Large intestine (tissue), 3 donors: Measurements from ENCODE around the gene TACC2. TPM values are rescaled to one million over a fixed set of nuclear protein-coding genes. Genes with fewer than 3 reads are reported as not detected.
"Not testable (repeated sequence)": the region's sequence is repeated elsewhere in the genome, so short reads cannot be mapped to it uniquely, and the experiment has no call there.

Experiments
- DNase-seq, 2 donors: peaks; one replicate each; pipeline versions ENCODE4 v3.0.0 to v3.0.0-alpha.2; 2013
- H3K27ac ChIP-seq: one replicate; pipeline ENCODE4 v1.5.1; 2013; ENCODE audit warnings: low read length
- H3K27me3 ChIP-seq: 2 replicates; pipeline ENCODE4 v1.6.1; 2013; ENCODE audit warnings: low read length; ENCODE audit not compliant: control insufficient read depth, insufficient read depth
- H3K36me3 ChIP-seq: 2 replicates; pipeline ENCODE4 v1.6.1; 2013; ENCODE audit warnings: low read length; ENCODE audit not compliant: control insufficient read depth, insufficient read depth
- H3K4me1 ChIP-seq: one replicate; pipeline ENCODE4 v1.6.1; 2013; ENCODE audit warnings: low read length; ENCODE audit not compliant: control insufficient read depth, insufficient read depth
- H3K4me3 ChIP-seq: one replicate; pipeline ENCODE4 v1.5.1; 2013; ENCODE audit warnings: low read length
- H3K9me3 ChIP-seq: one replicate; pipeline ENCODE4 v1.6.1; 2013; ENCODE audit warnings: mild to moderate bottlenecking, low read depth, low read length, moderate library complexity; ENCODE audit not compliant: control insufficient read depth
- WGBS: methylation state at CpG from one replicate; pipeline ENCODE4 v1.1.5; 2013; ENCODE audit warnings: low lambda C conversion rate; ENCODE audit not compliant: insufficient coverage; 5-methylcytosine and 5-hydroxymethylcytosine counted together
- polyA plus RNA-seq: library from polyadenylated mRNA; unstranded; fragments of 120-200 nt; gene quantifications from one replicate; pipeline ENCODE4 v1.2.1, GENCODE V29; 2013

Gene TACC2
- polyA plus RNA-seq, 1 donor: 85.5 TPM

DNA sequence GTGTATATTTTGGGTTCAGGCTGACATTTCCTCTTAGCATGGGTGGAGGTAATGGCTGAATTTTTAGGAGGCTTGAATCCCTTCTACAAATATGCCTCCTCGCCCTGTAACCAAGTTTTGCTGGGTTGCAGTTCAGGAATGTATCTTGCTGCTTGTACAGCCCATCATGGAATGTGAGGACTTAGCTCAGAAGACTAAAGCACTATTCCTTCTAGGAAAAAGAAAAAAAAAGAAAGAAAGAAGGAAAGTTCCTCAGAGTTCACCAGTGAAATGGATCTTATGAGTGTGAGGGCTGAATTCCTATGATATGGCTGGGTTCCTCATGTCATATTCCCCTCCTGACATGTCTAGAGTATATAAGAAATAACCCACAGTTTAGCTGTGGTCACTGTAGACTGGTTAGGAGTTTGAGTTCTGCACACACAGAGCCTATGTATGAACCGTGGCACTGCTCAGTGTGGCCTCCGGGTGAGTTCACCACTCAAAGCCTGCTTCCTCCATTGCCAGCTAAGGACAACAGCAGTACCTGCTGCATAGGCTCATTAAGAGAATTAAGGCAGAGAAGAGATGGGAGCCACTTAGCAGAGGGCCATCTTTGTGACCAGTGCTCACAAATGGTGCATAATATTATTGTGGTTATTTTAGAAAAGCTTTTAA lies 114.0 kb downstream of the TACC2 start:
- peak in 1 of 2 donors; percentile 37 for DNase-seq
- no peaks in the 10 kb centered on the region for H3K4me1 ChIP-seq
- 100% methylated on average over 1 of the region's 3 CpGs for WGBS
- no peaks in the 10 kb centered on the region for H3K27me3 ChIP-seq
- no peak overlapping the region for H3K4me3 ChIP-seq
- no peaks in the 10 kb centered on the region for H3K9me3 ChIP-seq
- H3K27ac ChIP-seq: peak overlapping the region; percentile 70
- H3K36me3 ChIP-seq: peaks cover 3% of the 10 kb centered on the region

DNA sequence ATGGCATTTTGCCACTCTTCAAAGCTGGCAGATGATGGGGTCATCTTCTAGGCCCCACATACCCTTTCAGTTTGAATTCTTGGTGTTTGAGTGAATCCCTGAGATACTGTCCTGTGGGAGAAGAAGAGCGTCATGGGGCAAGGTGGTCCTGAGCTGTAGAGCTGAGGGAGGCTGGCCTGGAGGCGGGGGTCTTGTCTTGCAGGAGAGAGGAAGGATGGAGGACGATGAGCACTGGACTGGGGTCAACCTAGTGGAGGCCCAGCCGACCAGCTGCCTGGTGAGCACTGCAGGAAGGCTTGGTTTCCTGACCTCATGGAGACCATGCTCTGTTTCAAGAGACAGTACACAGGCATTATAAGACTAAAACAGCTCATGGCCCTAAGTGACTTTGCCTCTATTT lies 114.6 kb downstream of the TACC2 start:
- no peaks in the 10 kb centered on the region for H3K4me1 ChIP-seq
- H3K27ac ChIP-seq: no peak overlapping the region
- H3K4me3 ChIP-seq: no peak overlapping the region
- no CpG with 5 or more reads among the region's 4 CpGs for WGBS
- DNase-seq: no peak
- peaks cover 3% of the 10 kb centered on the region for H3K36me3 ChIP-seq
- H3K9me3 ChIP-seq: no peaks in the 10 kb centered on the region
- no peaks in the 10 kb centered on the region for H3K27me3 ChIP-seq

DNA sequence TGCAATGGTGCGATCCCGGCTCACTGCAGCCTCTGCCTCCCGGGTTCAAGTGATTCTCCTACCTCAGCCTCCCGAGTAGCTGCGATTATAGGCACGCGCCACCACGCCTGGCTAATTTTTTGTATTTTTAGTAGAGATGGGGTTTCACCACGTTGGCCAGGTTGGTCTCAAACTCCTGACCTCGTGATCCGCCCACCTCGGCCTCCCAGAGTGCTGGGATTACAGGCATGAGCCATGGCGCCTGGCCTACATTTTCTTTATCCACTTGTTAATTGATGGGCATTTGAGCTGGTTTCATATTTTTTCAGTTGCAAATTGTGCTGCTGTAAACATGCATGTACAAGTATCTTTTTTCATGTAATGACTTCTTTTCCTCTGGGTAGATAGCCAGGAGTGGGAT lies 119.8 kb downstream of the TACC2 start:
- H3K9me3 ChIP-seq, H3K27me3 ChIP-seq, H3K4me1 ChIP-seq, H3K4me3 ChIP-seq, H3K27ac ChIP-seq, H3K36me3 ChIP-seq, DNase-seq: not testable (repeated sequence)
- no CpG with 5 or more reads among the region's 13 CpGs for WGBS

DNA sequence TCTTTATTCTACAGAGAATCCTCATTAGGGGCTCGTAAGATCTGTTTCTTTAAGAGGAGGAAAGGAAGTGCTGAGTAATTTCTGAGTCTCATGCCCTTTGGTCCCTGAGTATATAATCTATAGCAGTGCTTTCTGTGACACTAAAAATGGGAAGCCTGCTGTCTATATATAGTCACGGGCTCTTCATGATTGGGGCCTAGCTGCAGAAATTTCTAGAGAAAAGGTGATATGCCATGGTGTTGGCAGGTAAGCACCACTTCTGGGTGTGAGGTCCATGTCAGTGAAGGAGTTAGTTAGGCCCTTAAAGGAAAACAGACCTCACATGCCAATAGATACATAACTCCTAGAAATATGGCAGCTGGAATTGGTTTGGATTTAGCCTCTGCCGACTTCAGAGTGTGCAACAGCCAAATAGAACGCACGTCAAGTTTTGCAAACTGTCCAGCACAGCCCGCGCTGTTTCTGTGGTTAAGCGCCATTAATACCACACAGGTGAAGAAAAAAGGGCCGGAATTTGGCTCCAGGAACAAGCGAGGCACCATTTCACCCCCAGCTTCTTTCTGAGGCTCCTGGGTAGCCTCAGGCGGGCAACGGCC lies 123.2 kb downstream of the TACC2 start:
- H3K36me3 ChIP-seq: peaks cover 5% of the 10 kb centered on the region
- peak overlapping the region; percentile 98 for H3K27ac ChIP-seq
- DNase-seq: peak; percentile 66 to 88
- H3K27me3 ChIP-seq: no peaks in the 10 kb centered on the region
- no peaks in the 10 kb centered on the region for H3K9me3 ChIP-seq
- H3K4me3 ChIP-seq: peak overlapping the region; percentile 41
- H3K4me1 ChIP-seq: peaks cover 28% of the 10 kb centered on the region
- WGBS: 17% methylated on average over 1 of the region's 12 CpGs

DNA sequence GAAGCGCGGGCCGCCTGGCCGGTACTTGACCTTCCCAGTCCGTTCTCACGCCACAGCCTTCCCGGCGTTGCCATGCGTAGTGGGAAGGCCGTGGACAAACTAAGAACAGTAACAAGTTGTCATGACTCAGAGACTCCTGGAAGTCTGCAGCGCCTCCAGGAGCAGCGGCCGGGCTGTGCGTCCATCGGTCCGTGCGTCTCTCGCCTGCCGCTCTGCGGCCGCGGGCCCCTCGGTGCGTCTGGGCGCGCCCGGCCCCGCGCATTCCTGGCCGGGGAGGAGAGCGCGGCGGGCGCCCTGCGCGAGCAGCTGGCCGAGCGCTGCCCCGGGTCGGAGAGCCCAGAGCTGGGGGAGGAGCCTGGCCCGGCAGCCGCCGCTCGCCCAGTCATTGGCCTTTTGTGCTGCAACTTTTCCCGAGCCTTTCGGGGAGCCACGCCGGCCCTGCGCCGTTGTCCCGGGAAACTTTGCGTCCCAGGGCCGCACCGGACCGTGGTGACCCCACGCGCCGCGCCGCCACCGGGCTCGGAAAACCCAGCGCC lies 123.7 kb downstream of the TACC2 start:
- no CpG with 5 or more reads among the region's 63 CpGs for WGBS
- DNase-seq: peak; percentile 89 to 94
- H3K36me3 ChIP-seq: peaks cover 5% of the 10 kb centered on the region

DNA sequence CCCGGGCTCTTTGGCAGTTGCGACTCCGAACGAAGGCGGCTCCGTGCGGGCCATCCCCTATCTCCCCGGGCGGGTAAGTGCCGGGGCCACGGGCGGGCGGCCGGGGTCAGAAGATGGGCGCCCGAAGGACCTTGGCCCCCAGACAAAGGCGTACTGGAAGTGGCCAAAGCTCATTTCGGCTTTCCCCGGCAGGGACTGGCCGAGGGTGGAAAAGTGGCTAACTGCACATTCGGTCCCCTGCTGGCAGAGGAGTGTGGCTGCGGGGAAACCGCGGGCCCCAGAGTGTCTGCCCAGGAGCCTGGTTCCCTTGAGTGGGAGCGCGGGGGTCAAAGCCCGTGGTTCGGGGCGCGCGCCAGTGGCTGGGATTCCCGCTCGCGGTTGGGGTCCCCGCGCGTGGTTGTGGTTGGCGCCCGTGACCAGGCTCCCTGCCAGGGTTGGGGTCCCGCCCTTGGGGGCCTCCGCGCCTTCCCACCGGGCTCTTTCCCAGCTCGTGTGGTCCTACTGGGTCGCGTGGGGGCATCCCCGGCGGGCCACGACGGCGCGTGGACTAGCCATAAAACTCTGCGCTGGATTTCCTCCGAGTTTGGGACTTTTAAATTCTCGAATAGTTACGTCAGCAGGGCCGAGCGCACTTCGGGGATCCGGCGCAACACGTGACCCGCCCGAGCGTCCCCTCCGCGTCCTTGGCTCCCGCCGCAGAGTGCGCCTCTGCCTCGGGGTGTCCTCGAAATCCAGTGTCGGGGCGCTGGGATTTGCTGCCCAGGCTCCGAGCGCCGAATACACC lies 124.4 kb downstream of the TACC2 start:
- Histone ChIP-seq H3K4me3 (peak overlapping the region; percentile 66), H3K4me1 (peaks cover 31% of the 10 kb centered on the region)

More for the DNA sequence above, 123.7 kb downstream of the TACC2 start:
- no peaks in the 10 kb centered on the region for H3K27me3 ChIP-seq
- H3K9me3 ChIP-seq: no peaks in the 10 kb centered on the region
- peak overlapping the region; percentile 98 for H3K27ac ChIP-seq
- H3K4me3 ChIP-seq: peak overlapping the region; percentile 66
- H3K4me1 ChIP-seq: peaks cover 31% of the 10 kb centered on the region

DNA sequence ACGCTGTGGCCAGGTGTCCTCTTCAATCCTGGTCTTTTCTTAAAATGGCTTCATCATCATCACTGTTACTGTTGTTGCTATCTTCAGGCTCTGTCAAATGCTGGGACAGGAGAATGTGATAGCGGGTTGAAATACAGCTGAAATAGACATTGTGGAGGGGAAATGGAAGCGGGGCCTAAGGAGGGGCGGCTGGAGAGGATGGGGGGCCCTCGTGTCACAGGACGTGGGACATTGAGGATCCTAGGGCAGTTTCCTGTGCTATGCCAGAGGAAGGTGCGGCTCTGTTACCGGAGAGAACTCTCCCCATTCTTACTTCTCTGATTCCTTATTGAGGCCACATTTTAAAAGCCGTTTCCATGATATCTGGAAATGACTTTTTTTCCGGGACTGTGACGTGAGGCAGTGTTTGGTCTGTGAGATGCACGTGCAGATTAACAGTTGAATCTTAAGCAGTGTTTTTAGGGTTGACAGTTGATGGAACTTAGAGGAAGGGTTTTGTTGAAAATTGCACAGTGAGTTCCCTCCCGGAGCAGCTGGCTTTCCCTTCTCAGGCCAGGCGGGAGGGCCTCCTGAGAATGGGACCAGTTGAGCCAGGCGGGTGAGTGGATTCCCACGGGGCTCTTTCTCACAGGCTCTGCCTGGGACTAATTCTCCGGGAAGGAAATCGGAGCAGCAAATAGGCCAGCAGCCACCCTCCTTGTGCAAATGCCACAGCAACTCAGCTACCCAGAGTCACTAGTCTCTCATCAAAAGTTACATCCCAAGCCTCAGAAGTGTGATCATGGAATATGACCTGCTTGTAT lies 125.2 kb downstream of the TACC2 start:
- Histone ChIP-seq H3K9me3 (no peaks in the 10 kb centered on the region), H3K36me3 (peaks cover 5% of the 10 kb centered on the region), H3K4me3 (peak overlapping the region; percentile 66), H3K27me3 (no peaks in the 10 kb centered on the region), H3K27ac (peak overlapping the region; percentile 89), H3K4me1 (peaks cover 31% of the 10 kb centered on the region)
- DNase-seq: no peak
- WGBS: no CpG with 5 or more reads among the region's 18 CpGs

More for the DNA sequence above, 124.4 kb downstream of the TACC2 start:
- Histone ChIP-seq H3K27me3 (no peaks in the 10 kb centered on the region), H3K27ac (peak overlapping the region; percentile 89), H3K9me3 (no peaks in the 10 kb centered on the region), H3K36me3 (peaks cover 5% of the 10 kb centered on the region)
- DNase-seq: peak; percentile 62 to 87
- no CpG with 5 or more reads among the region's 77 CpGs for WGBS

DNA sequence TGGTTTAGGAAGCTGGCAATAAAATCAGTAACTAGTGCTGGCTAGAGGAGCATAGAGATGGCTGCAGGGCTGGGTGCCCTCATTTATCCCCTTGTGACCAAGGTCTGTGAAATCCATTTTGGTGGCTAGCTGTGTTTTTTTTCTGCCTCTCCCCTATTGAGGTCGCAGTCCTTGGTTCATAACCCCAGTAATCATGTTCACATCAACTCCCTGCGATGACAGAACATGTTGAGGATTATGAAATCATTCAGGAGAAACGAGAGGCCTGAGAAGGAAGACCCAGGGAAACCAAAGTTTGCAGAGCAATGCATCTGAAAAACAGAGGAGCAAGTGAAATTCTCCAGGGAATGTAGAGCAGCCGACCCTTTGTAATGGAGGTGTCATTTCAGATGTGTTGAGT lies 126.9 kb downstream of the TACC2 start:
- no peak overlapping the region for H3K4me3 ChIP-seq
- H3K36me3 ChIP-seq: peaks cover 9% of the 10 kb centered on the region
- H3K27me3 ChIP-seq: no peaks in the 10 kb centered on the region
- H3K9me3 ChIP-seq: no peaks in the 10 kb centered on the region
- peak overlapping the region; percentile 69 for H3K27ac ChIP-seq
- DNase-seq: peak in 1 of 2 donors; percentile 58
- 50% methylated on average over 1 of the region's 4 CpGs for whole genome bisulfite sequencing
- H3K4me1 ChIP-seq: peaks cover 31% of the 10 kb centered on the region

DNA sequence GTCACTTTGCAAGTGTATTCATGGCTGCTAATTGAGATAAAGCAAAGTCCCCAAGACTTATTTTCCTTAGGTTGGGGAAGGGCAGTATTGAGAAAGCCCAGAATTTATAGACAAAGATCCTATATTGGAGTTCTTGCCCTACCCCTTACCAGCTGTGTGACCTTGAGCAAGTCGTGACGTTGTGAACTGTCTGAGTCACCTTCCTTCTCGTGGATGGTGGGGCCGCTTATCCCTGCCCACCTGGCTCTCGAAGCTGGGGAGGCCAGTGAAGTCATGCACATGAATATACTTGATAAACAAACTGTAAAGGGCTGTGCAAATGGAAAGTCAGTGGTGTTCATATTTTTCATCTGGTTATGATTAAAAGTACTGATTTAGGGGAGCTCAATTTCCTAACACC lies 127.4 kb downstream of the TACC2 start:
- Histone ChIP-seq H3K36me3 (peaks cover 13% of the 10 kb centered on the region), H3K27ac (peak overlapping the region; percentile 69), H3K9me3 (no peaks in the 10 kb centered on the region), H3K4me3 (no peak overlapping the region), H3K4me1 (peaks cover 31% of the 10 kb centered on the region), H3K27me3 (no peaks in the 10 kb centered on the region)
- DNase-seq: peak; percentile 80 to 83
- no CpG with 5 or more reads among the region's 5 CpGs for WGBS

DNA sequence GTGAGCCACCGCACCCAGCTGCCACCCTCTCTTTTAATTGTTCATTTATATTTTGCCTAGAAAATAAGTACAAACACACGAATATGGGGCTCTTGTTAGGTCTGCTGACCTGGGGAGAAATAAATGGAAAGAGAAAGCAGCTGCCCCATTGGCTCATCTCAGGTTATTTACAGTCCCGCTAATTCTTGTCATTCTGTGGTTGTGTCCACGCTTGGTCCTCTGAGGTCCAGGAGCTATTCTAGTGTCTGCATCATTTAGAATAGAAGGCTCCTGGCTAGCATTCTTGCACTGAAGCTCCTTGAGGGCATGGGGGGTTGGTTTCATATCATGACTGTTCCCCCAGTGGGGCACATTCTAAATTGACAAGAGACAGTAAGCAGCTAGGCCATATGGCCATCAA lies 128.5 kb downstream of the TACC2 start:
- peak in 1 of 2 donors; percentile 14 for DNase-seq
- Histone ChIP-seq H3K36me3 (peaks cover 16% of the 10 kb centered on the region), H3K27me3 (no peaks in the 10 kb centered on the region), H3K4me3 (no peak overlapping the region), H3K27ac (no peak overlapping the region), H3K9me3 (no peaks in the 10 kb centered on the region), H3K4me1 (peaks cover 26% of the 10 kb centered on the region)
- no CpG with 5 or more reads among the region's 4 CpGs for WGBS
